ENCODE results near the gene REPS2.
"Not testable (repeated sequence)": the region's sequence is repeated elsewhere in the genome, so short reads cannot be mapped to it uniquely, and the experiment has no call there.

The REPS2 gene

GRCh38 chrX:16946361-16946964, at the start of gene REPS2:
REPS2 (plus strand) TSS chrX:16946658; CDS start chrX:16946862, 204 bp downstream.
- DNase-seq (ENCODE audit: low spot score): peak; percentile 83

GRCh38 chrX:16897445-16897844, 49.0 kb upstream of the REPS2 start:
- no peak for DNase-seq (ENCODE audit: low spot score)

GRCh38 chrX:16903274-16904022, 43.0 kb upstream of the REPS2 start:
- no peak for DNase-seq (ENCODE audit: low spot score)

GRCh38 chrX:16910376-16910775, 36.1 kb upstream of the REPS2 start:
- no peak for DNase-seq (ENCODE audit: low spot score)

GRCh38 chrX:16914058-16914457, 32.4 kb upstream of the REPS2 start:
- DNase-seq (ENCODE audit: low spot score): no peak

GRCh38 chrX:16916561-16916960, 29.9 kb upstream of the REPS2 start:
- no peak for DNase-seq (ENCODE audit: low spot score)

GRCh38 chrX:16917120-16917519, 29.3 kb upstream of the REPS2 start:
- DNase-seq (ENCODE audit: low spot score): no peak

- no peak for DNase-seq (ENCODE audit: low spot score)
Measured at GRCh38 chrX:16918979-16919378, 27.5 kb upstream of the REPS2 start.

GRCh38 chrX:16920075-16920474, 26.4 kb upstream of the REPS2 start:
- DNase-seq (ENCODE audit: low spot score): no peak

- DNase-seq (ENCODE audit: low spot score): no peak
Measured at GRCh38 chrX:16923157-16923556, 23.3 kb upstream of the REPS2 start.

- no peak for DNase-seq (ENCODE audit: low spot score)
Measured at GRCh38 chrX:16924631-16925480, 21.6 kb upstream of the REPS2 start.

- DNase-seq (ENCODE audit: low spot score): no peak
Measured at GRCh38 chrX:16930392-16930791, 16.1 kb upstream of the REPS2 start.

GRCh38 chrX:16931371-16931770, 15.1 kb upstream of the REPS2 start:
- peak; percentile 2 for DNase-seq (ENCODE audit: low spot score)

- DNase-seq (ENCODE audit: low spot score): peak; percentile 29
Measured at GRCh38 chrX:16931855-16932575, 14.4 kb upstream of the REPS2 start.

GRCh38 chrX:16934185-16934584, 12.3 kb upstream of the REPS2 start:
- no peak for DNase-seq (ENCODE audit: low spot score)

GRCh38 chrX:16946971-16947562, 609 bp downstream of the REPS2 start:
- no peak for DNase-seq (ENCODE audit: low spot score)

- DNase-seq (ENCODE audit: low spot score): no peak
Measured at GRCh38 chrX:16950423-16950822, 4.0 kb downstream of the REPS2 start.

- no peak for DNase-seq (ENCODE audit: low spot score)
Measured at GRCh38 chrX:16953606-16954211, 7.3 kb downstream of the REPS2 start.

GRCh38 chrX:16957751-16958150, 11.3 kb downstream of the REPS2 start:
- DNase-seq (ENCODE audit: low spot score): no peak

- no peak for DNase-seq (ENCODE audit: low spot score)
Measured at GRCh38 chrX:16958356-16958755, 11.9 kb downstream of the REPS2 start.

GRCh38 chrX:16962661-16963060, 16.2 kb downstream of the REPS2 start:
- not testable (repeated sequence) for DNase-seq (ENCODE audit: low spot score)

Data from hematopoietic multipotent progenitor cell treated with erythropoietin and hydrocortisone succinate and interleukin-3 and kit ligand, for 15 days (in vitro differentiated cells).